ENCODE results near the gene RPL29.

Gene RPL29

GRCh38 chr3:51978143-51978502 is 17.6 kb downstream of the RPL29 start:
- no peak for TF ChIP-seq ZC3H10 (CRISPR knock-in tag; IDR thresholded peaks at IDR 0.05)
- TF ChIP-seq ZNF8 (CRISPR knock-in tag; IDR thresholded peaks at IDR 0.05): no peak
- no peak for TF ChIP-seq BACH2 (CRISPR knock-in tag; IDR thresholded peaks at IDR 0.05; ENCODE audit: borderline replicate concordance)
- TF ChIP-seq OSR1 (CRISPR knock-in tag; IDR thresholded peaks at IDR 0.05): no peak
- TF ChIP-seq PPARA (CRISPR knock-in tag; IDR thresholded peaks at IDR 0.05; ENCODE audit: borderline replicate concordance): no peak
- no peak for TF ChIP-seq ZFP30 (CRISPR knock-in tag; IDR thresholded peaks at IDR 0.05)
- TF ChIP-seq RARB (CRISPR knock-in tag; IDR thresholded peaks at IDR 0.05): no peak
- no peak for TF ChIP-seq ISL1 (CRISPR knock-in tag; IDR thresholded peaks at IDR 0.05)
- no peak for TF ChIP-seq ZNF70 (CRISPR knock-in tag; IDR thresholded peaks at IDR 0.05)
- no peak for ATAC-seq

GRCh38 chr3:51977446-51978142 is 18.1 kb downstream of the RPL29 start:
- TF ChIP-seq ZFP3 (CRISPR knock-in tag; IDR thresholded peaks at IDR 0.05) (no peak), RARB (CRISPR knock-in tag; IDR thresholded peaks at IDR 0.05) (no peak), ZFP30 (CRISPR knock-in tag; IDR thresholded peaks at IDR 0.05) (no peak), ZNF8 (CRISPR knock-in tag; IDR thresholded peaks at IDR 0.05) (no peak), ZNF565 (CRISPR knock-in tag; conservative IDR thresholded peaks at IDR 0.05; ENCODE audit: low read depth) (no peak), BACH2 (CRISPR knock-in tag; IDR thresholded peaks at IDR 0.05; ENCODE audit: borderline replicate concordance) (no peak), ZC3H10 (CRISPR knock-in tag; IDR thresholded peaks at IDR 0.05) (no peak), CSRNP3 (CRISPR knock-in tag; IDR thresholded peaks at IDR 0.05) (no peak), GLIS3 (CRISPR knock-in tag; IDR thresholded peaks at IDR 0.05) (no peak), CREB5 (CRISPR knock-in tag; IDR thresholded peaks at IDR 0.05; ENCODE audit: low read depth) (no peak), PATZ1 (CRISPR knock-in tag; IDR thresholded peaks at IDR 0.05; ENCODE audit: borderline replicate concordance) (no peak), SNAI2 (CRISPR knock-in tag; IDR thresholded peaks at IDR 0.05) (no peak), POU6F1 (CRISPR knock-in tag; IDR thresholded peaks at IDR 0.05; ENCODE audit: borderline replicate concordance, low read depth) (no peak), PPARA (CRISPR knock-in tag; IDR thresholded peaks at IDR 0.05; ENCODE audit: borderline replicate concordance) (no peak), TCF4 (CRISPR knock-in tag; IDR thresholded peaks at IDR 0.05; ENCODE audit: borderline replicate concordance) (no peak), CSDC2 (CRISPR knock-in tag; IDR thresholded peaks at IDR 0.05) (no peak), ARNTL (CRISPR knock-in tag; IDR thresholded peaks at IDR 0.05; ENCODE audit: borderline replicate concordance, low read depth) (no peak)
- no peak for ATAC-seq

GRCh38 chr3:51975852-51976549 is 19.7 kb downstream of the RPL29 start:
- TF ChIP-seq ZFP30 (CRISPR knock-in tag; IDR thresholded peaks at IDR 0.05): no peak
- TF ChIP-seq CSDC2 (CRISPR knock-in tag; IDR thresholded peaks at IDR 0.05): no peak
- TF ChIP-seq ZC3H10 (CRISPR knock-in tag; IDR thresholded peaks at IDR 0.05): no peak
- no peak for TF ChIP-seq ZNF70 (CRISPR knock-in tag; IDR thresholded peaks at IDR 0.05)
- 0 out of 2 replicates have a peak, but pooled peaks have one; percentile 32 for TF ChIP-seq PATZ1 (CRISPR knock-in tag; IDR thresholded peaks at IDR 0.05; ENCODE audit: borderline replicate concordance)
- ATAC-seq: peak; percentile 21
